ENCODE measurements around the gene TMEM50A. TPM values are rescaled to one million over a fixed set of nuclear protein-coding genes. Genes with fewer than 3 reads are reported as not detected.

TMEM50A gene
- total RNA-seq, 1 donor from 2014 or later = 95.6 TPM

DNA sequence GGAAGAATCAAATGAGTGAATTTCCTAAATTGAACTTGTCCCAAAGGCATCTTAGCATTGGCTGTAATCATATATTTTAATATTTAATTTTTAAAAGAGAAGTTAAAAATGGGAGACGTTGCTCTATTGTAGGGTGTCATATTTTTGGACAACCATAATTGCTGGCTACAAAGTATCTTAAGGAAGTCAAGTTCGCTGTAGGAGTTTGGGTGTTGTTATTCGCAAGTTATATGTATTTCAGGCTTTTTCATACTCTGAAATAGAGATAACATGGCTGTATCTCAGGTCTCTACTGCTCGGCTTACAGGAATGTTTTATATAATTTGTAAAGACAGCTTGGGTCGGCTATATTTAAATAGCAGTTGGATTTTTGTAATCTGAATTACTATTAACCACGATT is 852 bp downstream of the TMEM50A start:
- Histone ChIP-seq H3K4me2 (peak overlapping the region; percentile 97), H3K27ac (peak overlapping the region; percentile 90), H4K20me1 (ENCODE audit: low read depth) (peaks cover 18% of the 10 kb centered on the region), H2AFZ (replicated peaks) (peak overlapping the region; percentile 68), H3K79me2 (ENCODE audit: low read depth) (peaks cover 61% of the 10 kb centered on the region), H3K4me1 (peaks cover 14% of the 10 kb centered on the region), H3K27me3 (no peaks in the 10 kb centered on the region), H3K36me3 (no peaks in the 10 kb centered on the region), H3K9me3 (ENCODE audit: low read depth) (no peaks in the 10 kb centered on the region), H3K4me3 (peak overlapping the region; percentile 77), H3K9ac (peak overlapping the region; percentile 61), H3F3A (ENCODE audit: low read depth) (peaks cover 13% of the 10 kb centered on the region)
- no peak for DNase-seq (ENCODE audit: low spot score)
- Mint-ChIP-seq H3K4me3 (peak overlapping the region; percentile 92), H3K27ac (no peak overlapping the region), H3K36me3 (peaks cover 9% of the 10 kb centered on the region), H3K9me3 (no peaks in the 10 kb centered on the region), H3K27me3 (ENCODE audit: insufficient read depth, low read depth) (no peaks in the 10 kb centered on the region), H3K4me1 (peaks cover 16% of the 10 kb centered on the region)
- TF ChIP-seq, protein P1, sequence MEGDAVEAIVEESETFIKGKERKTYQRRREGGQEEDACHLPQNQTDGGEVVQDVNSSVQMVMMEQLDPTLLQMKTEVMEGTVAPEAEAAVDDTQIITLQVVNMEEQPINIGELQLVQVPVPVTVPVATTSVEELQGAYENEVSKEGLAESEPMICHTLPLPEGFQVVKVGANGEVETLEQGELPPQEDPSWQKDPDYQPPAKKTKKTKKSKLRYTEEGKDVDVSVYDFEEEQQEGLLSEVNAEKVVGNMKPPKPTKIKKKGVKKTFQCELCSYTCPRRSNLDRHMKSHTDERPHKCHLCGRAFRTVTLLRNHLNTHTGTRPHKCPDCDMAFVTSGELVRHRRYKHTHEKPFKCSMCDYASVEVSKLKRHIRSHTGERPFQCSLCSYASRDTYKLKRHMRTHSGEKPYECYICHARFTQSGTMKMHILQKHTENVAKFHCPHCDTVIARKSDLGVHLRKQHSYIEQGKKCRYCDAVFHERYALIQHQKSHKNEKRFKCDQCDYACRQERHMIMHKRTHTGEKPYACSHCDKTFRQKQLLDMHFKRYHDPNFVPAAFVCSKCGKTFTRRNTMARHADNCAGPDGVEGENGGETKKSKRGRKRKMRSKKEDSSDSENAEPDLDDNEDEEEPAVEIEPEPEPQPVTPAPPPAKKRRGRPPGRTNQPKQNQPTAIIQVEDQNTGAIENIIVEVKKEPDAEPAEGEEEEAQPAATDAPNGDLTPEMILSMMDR (IDR thresholded peaks at IDR 0.05) = no peak
- TF ChIP-seq EZH2phosphoT487 (IDR thresholded peaks at IDR 0.05) (no peak), EZH2 (IDR thresholded peaks at IDR 0.05) (no peak)

DNA sequence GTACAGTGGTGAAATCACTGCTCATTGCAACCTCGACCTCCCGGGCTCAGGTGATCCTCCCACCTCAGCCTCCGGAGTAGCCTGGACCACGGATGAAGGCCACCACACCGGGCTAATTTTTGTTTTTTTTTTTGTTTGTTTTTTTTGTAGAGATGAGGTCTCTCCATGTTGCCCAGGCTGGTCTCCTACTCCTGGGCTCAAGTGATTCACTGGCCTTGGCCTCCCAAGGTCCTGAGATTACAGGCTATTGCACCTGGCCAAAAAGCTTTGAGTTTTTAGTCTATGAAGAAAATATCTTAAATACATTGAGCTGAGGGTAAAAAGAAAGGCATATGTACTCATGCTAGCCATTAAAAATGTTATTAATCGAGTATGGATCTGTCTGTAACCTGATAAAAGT is 3.6 kb downstream of the TMEM50A start:
- no peak overlapping the region for H3K4me3 ChIP-seq
- H3K4me3 Mint-ChIP-seq = no peak overlapping the region
- H3K4me1 Mint-ChIP-seq = peaks cover 16% of the 10 kb centered on the region
- no peak overlapping the region for H3K27ac ChIP-seq
- H3K27me3 ChIP-seq = no peaks in the 10 kb centered on the region
- peaks cover 69% of the 10 kb centered on the region for H3K79me2 ChIP-seq (ENCODE audit: low read depth)
- H3K4me2 ChIP-seq = no peak overlapping the region
- TF ChIP-seq EZH2phosphoT487 (IDR thresholded peaks at IDR 0.05) (no peak), EZH2 (IDR thresholded peaks at IDR 0.05) (no peak)
- TF ChIP-seq, protein P1 (IDR thresholded peaks at IDR 0.05) = no peak
- no peaks in the 10 kb centered on the region for H3K27me3 Mint-ChIP-seq (ENCODE audit: insufficient read depth, low read depth)
- H3K9ac ChIP-seq = no peak overlapping the region
- H3F3A ChIP-seq (ENCODE audit: low read depth) = peaks cover 13% of the 10 kb centered on the region
- peaks cover 14% of the 10 kb centered on the region for H3K4me1 ChIP-seq
- peaks cover 18% of the 10 kb centered on the region for H4K20me1 ChIP-seq (ENCODE audit: low read depth)
- H2AFZ ChIP-seq (replicated peaks) = no peak overlapping the region
- no peak for DNase-seq (ENCODE audit: low spot score)
- no peaks in the 10 kb centered on the region for H3K36me3 ChIP-seq
- H3K9me3 ChIP-seq (ENCODE audit: low read depth) = no peaks in the 10 kb centered on the region
- no peak overlapping the region for H3K27ac Mint-ChIP-seq
- peaks cover 11% of the 10 kb centered on the region for H3K36me3 Mint-ChIP-seq
- H3K9me3 Mint-ChIP-seq = no peaks in the 10 kb centered on the region

DNA sequence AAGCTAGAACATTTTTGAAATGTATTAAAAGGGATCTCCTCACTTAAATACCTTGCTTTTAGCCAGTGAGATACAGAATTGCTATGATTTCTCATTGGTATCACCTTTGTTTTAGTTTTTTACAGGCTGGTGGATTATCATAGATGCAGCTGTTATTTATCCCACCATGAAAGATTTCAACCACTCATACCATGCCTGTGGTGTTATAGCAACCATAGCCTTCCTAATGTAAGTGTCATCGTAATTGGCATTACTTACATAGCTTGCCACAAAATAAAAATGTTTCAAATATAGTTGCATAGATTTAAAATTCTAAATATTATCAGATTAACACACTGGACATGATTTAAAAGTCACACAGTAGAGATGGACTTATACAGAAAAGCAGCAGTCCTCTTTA is 4.7 kb downstream of the TMEM50A start:
- Histone ChIP-seq H3K79me2 (ENCODE audit: low read depth) (peaks cover 71% of the 10 kb centered on the region), H3K9ac (no peak overlapping the region), H3K4me2 (no peak overlapping the region), H3K27me3 (no peaks in the 10 kb centered on the region), H4K20me1 (ENCODE audit: low read depth) (peaks cover 18% of the 10 kb centered on the region), H3K4me3 (no peak overlapping the region), H3K27ac (no peak overlapping the region), H2AFZ (replicated peaks) (no peak overlapping the region), H3K4me1 (peaks cover 14% of the 10 kb centered on the region), H3F3A (ENCODE audit: low read depth) (peaks cover 10% of the 10 kb centered on the region), H3K9me3 (ENCODE audit: low read depth) (no peaks in the 10 kb centered on the region), H3K36me3 (peaks cover 3% of the 10 kb centered on the region)
- TF ChIP-seq, protein P1 (IDR thresholded peaks at IDR 0.05) = no peak
- TF ChIP-seq EZH2phosphoT487 (IDR thresholded peaks at IDR 0.05) (no peak), EZH2 (IDR thresholded peaks at IDR 0.05) (no peak)
- Mint-ChIP-seq H3K36me3 (peaks cover 15% of the 10 kb centered on the region), H3K4me1 (peaks cover 16% of the 10 kb centered on the region), H3K27me3 (ENCODE audit: insufficient read depth, low read depth) (no peaks in the 10 kb centered on the region), H3K27ac (no peak overlapping the region), H3K4me3 (no peak overlapping the region), H3K9me3 (no peaks in the 10 kb centered on the region)
- DNase-seq (ENCODE audit: low spot score) = no peak
